ENCODE data around the gene HRAS. TPM values are rescaled to one million over a fixed set of nuclear protein-coding genes. Genes with fewer than 3 reads are reported as not detected.

The HRAS gene
- total RNA-seq, 1 experiment from 2014 or later: 128 TPM

DNA sequence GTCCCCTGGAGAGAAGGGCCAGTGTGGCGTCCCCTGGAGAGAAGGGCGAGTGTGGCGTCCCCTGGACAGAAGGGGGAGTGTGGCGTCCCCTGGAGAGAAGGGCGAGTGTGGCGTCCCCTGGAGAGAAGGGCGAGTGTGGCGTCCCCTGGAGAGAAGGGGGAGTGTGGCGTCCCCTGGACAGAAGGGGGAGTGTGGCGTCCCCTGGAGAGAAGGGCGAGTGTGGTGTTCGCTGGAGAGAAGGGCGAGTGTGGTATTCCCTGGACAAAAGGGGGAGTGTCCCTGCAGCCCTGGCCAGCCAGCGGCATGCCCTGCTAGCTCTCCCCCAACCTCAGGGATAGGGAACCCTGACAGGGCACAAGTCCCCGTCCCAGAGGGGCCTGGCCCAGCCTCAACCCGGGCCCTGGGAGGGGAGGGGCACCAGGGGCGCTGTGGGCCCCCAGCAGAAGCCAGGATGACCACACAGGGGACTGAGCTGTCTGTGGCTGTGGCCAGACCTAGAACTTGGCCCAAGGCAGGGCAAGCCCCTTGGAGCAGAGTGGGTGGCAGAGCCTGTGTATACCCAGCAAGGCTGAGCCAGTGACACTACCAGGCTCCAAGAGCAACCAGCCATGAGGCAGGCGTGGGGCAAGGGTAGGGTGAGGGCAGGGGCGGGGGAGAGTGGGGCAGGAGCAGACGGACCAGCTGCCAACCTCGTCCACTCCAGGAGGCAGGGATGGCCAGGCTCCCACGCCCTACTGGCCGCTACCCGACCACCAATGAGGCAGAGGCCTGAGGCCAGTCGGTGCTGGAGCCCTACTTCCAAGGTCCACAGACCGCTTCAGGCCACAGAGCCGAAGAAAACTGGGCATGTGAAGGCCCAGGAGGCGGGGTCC, 4.2 kb downstream of the HRAS start:
- TF ChIP-seq, protein P1, sequence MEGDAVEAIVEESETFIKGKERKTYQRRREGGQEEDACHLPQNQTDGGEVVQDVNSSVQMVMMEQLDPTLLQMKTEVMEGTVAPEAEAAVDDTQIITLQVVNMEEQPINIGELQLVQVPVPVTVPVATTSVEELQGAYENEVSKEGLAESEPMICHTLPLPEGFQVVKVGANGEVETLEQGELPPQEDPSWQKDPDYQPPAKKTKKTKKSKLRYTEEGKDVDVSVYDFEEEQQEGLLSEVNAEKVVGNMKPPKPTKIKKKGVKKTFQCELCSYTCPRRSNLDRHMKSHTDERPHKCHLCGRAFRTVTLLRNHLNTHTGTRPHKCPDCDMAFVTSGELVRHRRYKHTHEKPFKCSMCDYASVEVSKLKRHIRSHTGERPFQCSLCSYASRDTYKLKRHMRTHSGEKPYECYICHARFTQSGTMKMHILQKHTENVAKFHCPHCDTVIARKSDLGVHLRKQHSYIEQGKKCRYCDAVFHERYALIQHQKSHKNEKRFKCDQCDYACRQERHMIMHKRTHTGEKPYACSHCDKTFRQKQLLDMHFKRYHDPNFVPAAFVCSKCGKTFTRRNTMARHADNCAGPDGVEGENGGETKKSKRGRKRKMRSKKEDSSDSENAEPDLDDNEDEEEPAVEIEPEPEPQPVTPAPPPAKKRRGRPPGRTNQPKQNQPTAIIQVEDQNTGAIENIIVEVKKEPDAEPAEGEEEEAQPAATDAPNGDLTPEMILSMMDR (conservative IDR thresholded peaks at IDR 0.05; ENCODE audit: low read depth, low read length): no peak
- TF ChIP-seq EZH2 (IDR thresholded peaks at IDR 0.05; ENCODE audit: low read length, unreplicated experiment): no peak
- no peak for DNase-seq
- peaks cover 16% of the 10 kb centered on the region for H3K79me2 ChIP-seq (ENCODE audit: low read length)
- peaks cover 4% of the 10 kb centered on the region; the same call in 1 of the 2 replicates for H4K20me1 ChIP-seq (ENCODE audit: low read length)
- no peaks in the 10 kb centered on the region for H3F3A ChIP-seq (ENCODE audit: low read length, unreplicated experiment)
- H3K27me3 ChIP-seq (ENCODE audit: low read length): no peaks in the 10 kb centered on the region
- POLR2A ChIA-PET (ENCODE audit: unreplicated experiment): no interaction called here
- H3K4me2 ChIP-seq (ENCODE audit: low read length): no peak overlapping the region
- H3K9ac ChIP-seq (ENCODE audit: low read length): no peak overlapping the region
- intact Hi-C loops (cut with micrococcal nuclease): no loop called here
- no peaks in the 10 kb centered on the region for H3K36me3 ChIP-seq (ENCODE audit: low read depth, low read length)
- H3K9me2 ChIP-seq (replicated peaks; ENCODE audit: low read length): no peaks in the 10 kb centered on the region
- H3K4me3 ChIP-seq (ENCODE audit: low read length): no peak overlapping the region
- no peaks in the 10 kb centered on the region for H3K9me3 ChIP-seq (ENCODE audit: low read length)
- CTCF ChIA-PET: no interaction called here
- peaks cover 8% of the 10 kb centered on the region; the same call in 1 of the 2 replicates for H3K4me1 ChIP-seq (ENCODE audit: insufficient read depth, low read length)
- H3K27ac ChIP-seq (ENCODE audit: low read length): no peak overlapping the region
- BruUV-seq (replicated peaks): no TSS peak
- H2AFZ ChIP-seq (ENCODE audit: low read length): no peak overlapping the region
- ATAC-seq: no peak

DNA sequence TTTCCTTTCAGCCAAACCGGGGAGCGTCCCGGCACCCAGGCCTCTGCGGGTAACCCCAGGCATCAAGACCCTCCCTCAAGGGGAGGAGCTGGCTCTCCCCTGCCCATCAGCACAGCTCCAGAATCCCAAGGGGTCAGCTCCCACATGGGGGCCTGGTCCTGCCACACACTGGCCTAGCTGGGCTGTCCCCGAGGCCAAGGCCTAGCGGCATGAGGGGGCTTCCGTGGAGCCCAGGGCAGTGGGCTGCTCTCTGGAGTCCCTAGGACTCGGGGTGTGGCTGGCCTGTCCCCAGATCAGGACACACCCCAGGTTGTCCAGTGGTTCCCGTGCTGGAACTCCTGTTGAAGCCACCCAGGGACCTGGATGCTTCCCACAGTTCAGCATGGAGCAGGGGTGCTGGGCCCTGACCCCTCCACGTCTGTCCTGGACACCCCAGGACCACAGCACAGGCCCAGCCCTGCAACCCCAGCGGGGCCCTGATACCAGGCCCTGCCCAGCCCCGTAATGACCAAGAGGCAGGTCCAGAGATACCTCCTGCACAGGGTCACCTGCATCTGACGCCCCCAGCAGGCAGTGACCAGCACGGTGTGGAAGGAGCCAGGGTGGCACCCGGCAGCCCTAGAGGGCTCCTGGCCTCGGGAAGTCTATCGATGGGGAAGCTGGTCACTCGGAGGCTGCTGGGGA, 5.5 kb downstream of the HRAS start:
- Histone ChIP-seq H3K4me1 (ENCODE audit: insufficient read depth, low read length) (peaks cover 5% of the 10 kb centered on the region; the same call in 1 of the 2 replicates), H3K9me3 (ENCODE audit: low read length) (no peaks in the 10 kb centered on the region), H3F3A (ENCODE audit: low read length, unreplicated experiment) (no peaks in the 10 kb centered on the region), H3K4me3 (ENCODE audit: low read length) (no peak overlapping the region), H4K20me1 (ENCODE audit: low read length) (peaks cover 4% of the 10 kb centered on the region; the same call in 1 of the 2 replicates), H3K4me2 (ENCODE audit: low read length) (no peak overlapping the region), H3K9ac (ENCODE audit: low read length) (no peak overlapping the region), H3K27ac (ENCODE audit: low read length) (no peak overlapping the region), H3K36me3 (ENCODE audit: low read depth, low read length) (no peaks in the 10 kb centered on the region), H3K79me2 (ENCODE audit: low read length) (peaks cover 15% of the 10 kb centered on the region), H3K27me3 (ENCODE audit: low read length) (no peaks in the 10 kb centered on the region), H3K9me2 (replicated peaks; ENCODE audit: low read length) (no peaks in the 10 kb centered on the region), H2AFZ (ENCODE audit: low read length) (no peak overlapping the region)
- POLR2A ChIA-PET (ENCODE audit: unreplicated experiment): no interaction called here
- no peak for ATAC-seq
- BruUV-seq (replicated peaks): no TSS peak
- TF ChIP-seq, protein P1 (conservative IDR thresholded peaks at IDR 0.05; ENCODE audit: low read depth, low read length): no peak
- TF ChIP-seq EZH2 (IDR thresholded peaks at IDR 0.05; ENCODE audit: low read length, unreplicated experiment) (no peak), EZH2phosphoT487 (IDR thresholded peaks at IDR 0.05; ENCODE audit: borderline replicate concordance, low read length) (no peak)
- CTCF ChIA-PET: no interaction called here
- DNase-seq: no peak
- intact Hi-C loops (cut with micrococcal nuclease): no loop called here
